Activated gamma-delta T cell treated with anti-CD3 and anti-CD28 coated beads, Interleukin-2, amount 50 U/mL, for 16 hours (primary cell): ENCODE data around the gene PRKAR1B.

Source experiments
- DNase-seq: peaks from one replicate; pipeline ENCODE4 v3.0.0-alpha.2; 2020; ENCODE audit warnings: low read depth

The PRKAR1B gene

GRCh38 chr7:739983-740942 is 13.2 kb upstream of the PRKAR1B start:
- DNase-seq, result no peak

- no peak for DNase-seq
These were observed 12.4 kb upstream of the PRKAR1B start for GRCh38 chr7:739455-739982.

- DNase-seq, result no peak
These were observed 11.8 kb upstream of the PRKAR1B start for GRCh38 chr7:738723-739454.

- DNase-seq, result no peak
These were observed 11.2 kb upstream of the PRKAR1B start for GRCh38 chr7:738241-738640.

GRCh38 chr7:734808-735207 is 7.7 kb upstream of the PRKAR1B start:
- DNase-seq, result no peak

DNA sequence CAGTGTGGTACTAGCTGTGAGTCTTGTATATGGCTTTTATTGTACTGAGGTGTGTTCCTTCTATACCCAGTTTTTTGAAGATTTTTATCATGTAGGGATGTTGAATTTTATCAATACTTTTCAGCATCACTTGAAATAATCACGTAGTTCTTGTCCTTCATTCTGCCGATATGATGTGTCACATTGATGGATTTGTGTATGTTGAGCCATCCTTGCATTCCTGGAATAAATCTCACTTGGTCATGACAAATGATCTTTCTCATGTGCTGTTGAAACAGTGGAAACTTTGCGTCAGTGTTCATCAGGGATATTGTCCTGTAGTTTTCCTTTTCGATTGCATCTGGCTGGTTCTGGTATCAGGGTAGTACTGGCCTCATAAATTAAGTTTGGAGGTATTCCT is 7.1 kb upstream of the PRKAR1B start:
- no peak for DNase-seq

DNA sequence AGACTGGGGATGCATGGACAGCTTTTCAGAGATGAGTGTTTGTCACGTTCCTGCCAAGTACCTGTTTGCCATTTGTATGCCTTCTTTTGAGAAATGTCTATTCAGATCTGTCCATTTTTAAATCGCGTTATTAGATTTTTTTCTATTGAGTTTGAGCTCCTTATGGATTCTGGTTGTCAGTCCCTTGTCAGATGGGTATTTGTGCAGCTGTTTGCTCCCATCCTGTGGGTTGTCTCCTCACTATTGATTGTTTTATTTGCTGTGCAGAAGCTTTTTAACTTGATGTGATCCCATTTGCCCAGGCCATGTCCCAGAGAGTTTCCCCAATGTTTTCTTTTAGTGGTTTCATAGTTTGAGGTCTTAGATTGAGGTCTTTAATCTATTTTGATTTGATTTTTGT is 5.5 kb upstream of the PRKAR1B start:
- DNase-seq, result no peak

- DNase-seq, result no peak
These were observed 5.0 kb upstream of the PRKAR1B start for GRCh38 chr7:732094-732541.

- DNase-seq, result no peak
These were observed 4.5 kb upstream of the PRKAR1B start for GRCh38 chr7:731440-732085.

GRCh38 chr7:730501-731439 is 3.7 kb upstream of the PRKAR1B start:
- no peak for DNase-seq

- no peak for DNase-seq
These were observed 2.3 kb upstream of the PRKAR1B start for GRCh38 chr7:729140-730000.

DNA sequence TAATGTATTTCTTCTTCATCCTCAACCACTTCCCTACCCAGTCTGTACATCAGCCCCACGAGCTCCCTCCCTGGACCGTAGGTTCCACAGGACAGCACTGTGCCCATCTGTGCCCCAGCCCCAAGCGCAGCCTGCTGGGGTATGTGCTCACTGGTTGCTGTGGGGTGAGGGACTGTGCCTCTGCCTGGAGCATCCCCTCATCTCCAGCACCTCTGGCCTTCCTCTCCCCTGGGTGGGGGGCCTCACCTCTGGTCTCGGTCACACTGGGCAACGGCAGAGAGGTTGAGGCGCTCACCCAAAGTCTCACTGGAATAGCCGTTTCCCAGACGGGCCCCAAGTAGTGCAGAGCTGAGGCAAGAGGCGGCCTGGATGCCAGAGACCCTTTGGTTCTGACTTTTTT is 1.5 kb upstream of the PRKAR1B start:
- DNase-seq, result no peak

DNA sequence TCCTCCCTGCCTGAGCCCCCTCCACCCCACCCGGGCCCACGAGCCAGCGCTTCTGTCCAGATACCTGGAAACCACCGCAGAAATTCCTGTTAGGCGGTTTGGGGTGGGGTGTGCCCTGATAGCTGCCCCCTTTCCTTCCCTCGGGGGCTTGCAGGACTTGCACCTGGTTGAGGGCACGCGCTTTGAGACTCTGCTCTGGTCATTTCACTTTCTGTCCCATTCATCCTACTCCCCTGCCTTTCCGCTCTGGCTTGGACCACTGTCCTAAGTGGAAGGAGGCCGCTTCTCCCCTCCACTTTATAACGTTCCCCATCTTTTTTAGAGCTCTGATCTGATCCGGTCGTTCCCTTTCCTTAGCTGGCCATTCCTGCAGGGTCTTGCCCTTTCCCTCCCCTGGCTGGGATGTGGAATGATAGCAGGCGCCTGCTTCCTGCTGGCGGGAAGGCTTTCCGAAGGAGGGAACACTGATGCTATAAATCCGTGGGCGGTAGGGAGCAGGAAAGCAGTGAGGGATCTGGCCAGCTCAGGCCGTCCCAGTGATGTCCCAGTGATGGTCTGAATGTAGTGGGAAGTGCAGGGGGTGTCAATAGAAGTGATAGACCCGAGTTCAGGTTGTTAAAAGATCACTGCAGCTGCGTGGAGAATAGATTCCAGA is 852 bp upstream of the PRKAR1B start:
- DNase-seq, result no peak

DNA sequence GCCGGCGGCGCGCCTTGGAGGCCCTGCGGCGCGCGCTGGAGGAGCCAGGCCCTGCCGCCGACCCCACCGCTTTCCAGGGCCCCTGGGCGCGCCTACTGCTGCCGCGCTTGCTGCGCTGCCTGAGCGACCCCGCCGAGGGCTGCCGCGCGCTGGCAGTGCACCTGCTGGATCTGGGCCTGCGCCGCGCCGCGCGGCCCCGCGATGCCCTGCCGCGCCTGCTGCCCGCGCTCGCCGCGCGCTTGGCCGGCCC is 302 bp downstream of the PRKAR1B start:
- no peak for DNase-seq

- DNase-seq, result peak; percentile 79
These were observed 812 bp downstream of the PRKAR1B start, which contains the start of gene DNAAF5 for GRCh38 chr7:726084-726853. Gene DNAAF5 (plus strand): TSS chr7:726699. CDS start chr7:726721, 22 bp downstream.

- no peak for DNase-seq
These were observed 1.7 kb downstream of the PRKAR1B start for GRCh38 chr7:725223-726005.

GRCh38 chr7:724298-724697 is 2.8 kb downstream of the PRKAR1B start:
- DNase-seq, result no peak

GRCh38 chr7:723541-723940 is 3.5 kb downstream of the PRKAR1B start:
- DNase-seq, result no peak
